ENCODE results near the gene AMBP.

Gene AMBP

GRCh38 chr9:114120192-114121014 lies 42.3 kb upstream of the AMBP start:
- H3K27me3 ChIP-seq (ENCODE audit: control insufficient read depth in 1 of 2, insufficient read depth in 2 of 2, low read length in 2 of 2) = peaks cover 0 to 9% of the 10 kb centered on the region in 2 donors
- peaks cover 7 to 20% of the 10 kb centered on the region in 2 donors for H3K4me1 ChIP-seq (ENCODE audit: control insufficient read depth in 1 of 2, insufficient read depth in 2 of 2, low read length in 2 of 2)
- H3K36me3 ChIP-seq (ENCODE audit: control insufficient read depth in 1 of 2, insufficient read depth in 2 of 2, low read length in 2 of 2) = no peaks in the 10 kb centered on the region
- H3K9ac ChIP-seq (ENCODE audit: low read depth in 1 of 2, low read length in 2 of 2) = no peak overlapping the region
- no peak overlapping the region for H3K4me3 ChIP-seq (ENCODE audit: low read depth in 1 of 2, low read length in 2 of 2)
- H3K9me3 ChIP-seq (ENCODE audit: control insufficient read depth in 1 of 2, low read length in 2 of 2) = no peaks in the 10 kb centered on the region
- no peak overlapping the region for H3K27ac ChIP-seq (ENCODE audit: low read depth, low read length)

GRCh38 chr9:114119242-114120191 lies 41.4 kb upstream of the AMBP start:
- no peak overlapping the region for H3K27ac ChIP-seq (ENCODE audit: low read depth, low read length)

GRCh38 chr9:114117996-114118830 lies 40.1 kb upstream of the AMBP start:
- H3K4me3 ChIP-seq (ENCODE audit: low read depth in 1 of 2, low read length in 2 of 2) = no peak overlapping the region
- no peaks in the 10 kb centered on the region for H3K36me3 ChIP-seq (ENCODE audit: control insufficient read depth in 1 of 2, insufficient read depth in 2 of 2, low read length in 2 of 2)
- no peak overlapping the region for H3K9ac ChIP-seq (ENCODE audit: low read depth in 1 of 2, low read length in 2 of 2)
- no peak overlapping the region for H3K27ac ChIP-seq (ENCODE audit: low read depth, low read length)
- peaks cover 7 to 24% of the 10 kb centered on the region in 2 donors for H3K4me1 ChIP-seq (ENCODE audit: control insufficient read depth in 1 of 2, insufficient read depth in 2 of 2, low read length in 2 of 2)
- no peaks in the 10 kb centered on the region for H3K9me3 ChIP-seq (ENCODE audit: control insufficient read depth in 1 of 2, low read length in 2 of 2)
- peaks cover 0 to 9% of the 10 kb centered on the region in 2 donors for H3K27me3 ChIP-seq (ENCODE audit: control insufficient read depth in 1 of 2, insufficient read depth in 2 of 2, low read length in 2 of 2)

More at GRCh38 chr9:114119242-114120191, 41.4 kb upstream of the AMBP start:
- Histone ChIP-seq H3K9ac (ENCODE audit: low read depth in 1 of 2, low read length in 2 of 2) (no peak overlapping the region), H3K4me3 (ENCODE audit: low read depth in 1 of 2, low read length in 2 of 2) (no peak overlapping the region), H3K36me3 (ENCODE audit: control insufficient read depth in 1 of 2, insufficient read depth in 2 of 2, low read length in 2 of 2) (no peaks in the 10 kb centered on the region), H3K27me3 (ENCODE audit: control insufficient read depth in 1 of 2, insufficient read depth in 2 of 2, low read length in 2 of 2) (peaks cover 0 to 9% of the 10 kb centered on the region in 2 donors), H3K9me3 (ENCODE audit: control insufficient read depth in 1 of 2, low read length in 2 of 2) (no peaks in the 10 kb centered on the region), H3K4me1 (ENCODE audit: control insufficient read depth in 1 of 2, insufficient read depth in 2 of 2, low read length in 2 of 2) (peaks cover 7 to 20% of the 10 kb centered on the region in 2 donors)

GRCh38 chr9:114117614-114117995 lies 39.5 kb upstream of the AMBP start:
- H3K27ac ChIP-seq (ENCODE audit: low read depth, low read length) = no peak overlapping the region
- no peak overlapping the region for H3K9ac ChIP-seq (ENCODE audit: low read depth in 1 of 2, low read length in 2 of 2)
- H3K9me3 ChIP-seq (ENCODE audit: control insufficient read depth in 1 of 2, low read length in 2 of 2) = no peaks in the 10 kb centered on the region
- H3K36me3 ChIP-seq (ENCODE audit: control insufficient read depth in 1 of 2, insufficient read depth in 2 of 2, low read length in 2 of 2) = no peaks in the 10 kb centered on the region
- no peak overlapping the region for H3K4me3 ChIP-seq (ENCODE audit: low read depth in 1 of 2, low read length in 2 of 2)
- peaks cover 7 to 25% of the 10 kb centered on the region in 2 donors for H3K4me1 ChIP-seq (ENCODE audit: control insufficient read depth in 1 of 2, insufficient read depth in 2 of 2, low read length in 2 of 2)
- peaks cover 0 to 9% of the 10 kb centered on the region in 2 donors for H3K27me3 ChIP-seq (ENCODE audit: control insufficient read depth in 1 of 2, insufficient read depth in 2 of 2, low read length in 2 of 2)

GRCh38 chr9:114116126-114116747 lies 38.1 kb upstream of the AMBP start:
- Histone ChIP-seq H3K4me3 (ENCODE audit: low read depth in 1 of 2, low read length in 2 of 2) (no peak overlapping the region), H3K27ac (ENCODE audit: low read depth, low read length) (no peak overlapping the region), H3K36me3 (ENCODE audit: control insufficient read depth in 1 of 2, insufficient read depth in 2 of 2, low read length in 2 of 2) (no peaks in the 10 kb centered on the region), H3K9me3 (ENCODE audit: control insufficient read depth in 1 of 2, low read length in 2 of 2) (no peaks in the 10 kb centered on the region), H3K4me1 (ENCODE audit: control insufficient read depth in 1 of 2, insufficient read depth in 2 of 2, low read length in 2 of 2) (peaks cover 7 to 25% of the 10 kb centered on the region in 2 donors), H3K27me3 (ENCODE audit: control insufficient read depth in 1 of 2, insufficient read depth in 2 of 2, low read length in 2 of 2) (peaks cover 0 to 9% of the 10 kb centered on the region in 2 donors), H3K9ac (ENCODE audit: low read depth in 1 of 2, low read length in 2 of 2) (no peak overlapping the region)

GRCh38 chr9:114115654-114116125 lies 37.6 kb upstream of the AMBP start:
- H3K36me3 ChIP-seq (ENCODE audit: control insufficient read depth in 1 of 2, insufficient read depth in 2 of 2, low read length in 2 of 2) = no peaks in the 10 kb centered on the region
- H3K27ac ChIP-seq (ENCODE audit: low read depth, low read length) = no peak overlapping the region
- H3K27me3 ChIP-seq (ENCODE audit: control insufficient read depth in 1 of 2, insufficient read depth in 2 of 2, low read length in 2 of 2) = peaks cover 0 to 9% of the 10 kb centered on the region in 2 donors
- H3K9ac ChIP-seq (ENCODE audit: low read depth in 1 of 2, low read length in 2 of 2) = no peak overlapping the region
- no peak overlapping the region for H3K4me3 ChIP-seq (ENCODE audit: low read depth in 1 of 2, low read length in 2 of 2)
- no peaks in the 10 kb centered on the region for H3K9me3 ChIP-seq (ENCODE audit: control insufficient read depth in 1 of 2, low read length in 2 of 2)
- peaks cover 7 to 25% of the 10 kb centered on the region in 2 donors for H3K4me1 ChIP-seq (ENCODE audit: control insufficient read depth in 1 of 2, insufficient read depth in 2 of 2, low read length in 2 of 2)

- Histone ChIP-seq H3K4me3 (ENCODE audit: low read depth in 1 of 2, low read length in 2 of 2) (no peak overlapping the region), H3K9me3 (ENCODE audit: control insufficient read depth in 1 of 2, low read length in 2 of 2) (no peaks in the 10 kb centered on the region), H3K36me3 (ENCODE audit: control insufficient read depth in 1 of 2, insufficient read depth in 2 of 2, low read length in 2 of 2) (no peaks in the 10 kb centered on the region), H3K9ac (ENCODE audit: low read depth in 1 of 2, low read length in 2 of 2) (no peak overlapping the region), H3K27ac (ENCODE audit: low read depth, low read length) (no peak overlapping the region), H3K27me3 (ENCODE audit: control insufficient read depth in 1 of 2, insufficient read depth in 2 of 2, low read length in 2 of 2) (peaks cover 0 to 7% of the 10 kb centered on the region in 2 donors), H3K4me1 (ENCODE audit: control insufficient read depth in 1 of 2, insufficient read depth in 2 of 2, low read length in 2 of 2) (peaks cover 5 to 19% of the 10 kb centered on the region in 2 donors)
Measured at GRCh38 chr9:114114364-114114763, 36.3 kb upstream of the AMBP start.

- Histone ChIP-seq H3K9me3 (ENCODE audit: control insufficient read depth in 1 of 2, low read length in 2 of 2) (no peaks in the 10 kb centered on the region), H3K27me3 (ENCODE audit: control insufficient read depth in 1 of 2, insufficient read depth in 2 of 2, low read length in 2 of 2) (no peaks in the 10 kb centered on the region), H3K27ac (ENCODE audit: low read depth, low read length) (no peak overlapping the region), H3K4me3 (ENCODE audit: low read depth in 1 of 2, low read length in 2 of 2) (no peak overlapping the region), H3K36me3 (ENCODE audit: control insufficient read depth in 1 of 2, insufficient read depth in 2 of 2, low read length in 2 of 2) (no peaks in the 10 kb centered on the region), H3K9ac (ENCODE audit: low read depth in 1 of 2, low read length in 2 of 2) (no peak overlapping the region), H3K4me1 (ENCODE audit: control insufficient read depth in 1 of 2, insufficient read depth in 2 of 2, low read length in 2 of 2) (peaks cover 0 to 6% of the 10 kb centered on the region in 2 donors)
Measured at GRCh38 chr9:114112778-114113584, 34.9 kb upstream of the AMBP start.

GRCh38 chr9:114112325-114112724 lies 34.2 kb upstream of the AMBP start:
- Histone ChIP-seq H3K4me1 (ENCODE audit: control insufficient read depth in 1 of 2, insufficient read depth in 2 of 2, low read length in 2 of 2) (peaks cover 0 to 5% of the 10 kb centered on the region in 2 donors), H3K36me3 (ENCODE audit: control insufficient read depth in 1 of 2, insufficient read depth in 2 of 2, low read length in 2 of 2) (no peaks in the 10 kb centered on the region), H3K9me3 (ENCODE audit: control insufficient read depth in 1 of 2, low read length in 2 of 2) (no peaks in the 10 kb centered on the region), H3K9ac (ENCODE audit: low read depth in 1 of 2, low read length in 2 of 2) (no peak overlapping the region), H3K4me3 (ENCODE audit: low read depth in 1 of 2, low read length in 2 of 2) (no peak overlapping the region), H3K27me3 (ENCODE audit: control insufficient read depth in 1 of 2, insufficient read depth in 2 of 2, low read length in 2 of 2) (no peaks in the 10 kb centered on the region), H3K27ac (ENCODE audit: low read depth, low read length) (no peak overlapping the region)
